Endothelial cell of umbilical vein (primary cell): ENCODE data around the gene SLC25A43. TPM values are rescaled to one million over a fixed set of nuclear protein-coding genes. Genes with fewer than 3 reads are reported as not detected.

Experiments used
- BruUV-seq: library from RNA; stranded (reverse); fragments of 400-500 nt; replicated peaks from 2 replicates; lab custom pipeline; 2021; lab: Mats Ljungman, UMichigan
- CTCF ChIA-PET: fragments of 300-600, 350-600 bp; sonication (Branson Sonifier 250); formaldehyde crosslinking; loops from one replicate; lab custom pipeline; 2021; ENCODE audit warnings: antibody characterized with exemption, inconsistent platforms; lab: Charles Lee
- POLR2A ChIA-PET: fragments of 300-600, 350-600 bp; sonication (Branson Sonifier 250); formaldehyde crosslinking; loops from one replicate; lab custom pipeline; 2021; ENCODE audit warnings: antibody characterized with exemption, inconsistent platforms; lab: Charles Lee
- DNase-seq: peaks from one replicate; pipeline ENCODE4 v3.0.0-alpha.2; 2011; ENCODE audit warnings: low read depth, low spot score
- FAIRE-seq: peaks from 2 replicates; lab custom pipeline; 2011; peaks lifted over from hg19 to GRCh38; lab: Jason Lieb, UNC
- H2AFZ ChIP-seq: 2 replicates; pipeline ENCODE4 v1.6.0; 2012; ENCODE audit warnings: low read depth, low read length, control low read depth, inconsistent platforms
- H3K27ac ChIP-seq: 2 replicates; pipeline ENCODE4 v1.5.1; 2011; ENCODE audit warnings: low read depth, mild to moderate bottlenecking, control low read depth, low read length, moderate library complexity; ENCODE audit not compliant: insufficient read depth
- H3K27me3 ChIP-seq, 2 experiments: 2 replicates each; pipeline versions ENCODE4 v1.6.0 to v1.6.1; 2011; ENCODE audit warnings: low read length in 2 of 2, mixed read lengths in 1 of 2; ENCODE audit not compliant: control insufficient read depth in 2 of 2, insufficient read depth in 2 of 2
- H3K36me3 ChIP-seq, 2 experiments: 2 replicates in 1 of 2; 3 replicates in 1 of 2; pipeline ENCODE4 v1.5.1; 2011; ENCODE audit warnings: low read length in 2 of 2, mild to moderate bottlenecking in 1 of 2, moderate library complexity in 1 of 2; ENCODE audit not compliant: control insufficient read depth in 2 of 2, insufficient read depth in 2 of 2; ENCODE audit errors: extremely low read depth in 1 of 2
- H3K4me1 ChIP-seq: 3 replicates; pipeline ENCODE4 v1.5.1; 2011; ENCODE audit warnings: mild to moderate bottlenecking, low read length; ENCODE audit not compliant: control insufficient read depth, insufficient read depth; ENCODE audit errors: extremely low read depth
- H3K4me2 ChIP-seq: 2 replicates; pipeline ENCODE4 v1.6.1; 2011; ENCODE audit warnings: low read length, control low read depth, mixed read lengths; ENCODE audit not compliant: insufficient read depth
- H3K4me3 ChIP-seq, 3 experiments: fragments of 200-600 bp in 1 of 3; sonication (generic), shearing (Covaris generic) in 1 of 3; replicated peaks in 1 of 3; 2 replicates each; pipeline ENCODE4 v1.5.1; 2011 to 2016; ENCODE audit warnings: control low read depth in 3 of 3, low read length in 3 of 3, mild to moderate bottlenecking in 2 of 3, inconsistent platforms in 1 of 3, low read depth in 1 of 3, moderate library complexity in 1 of 3; ENCODE audit not compliant: insufficient read depth in 1 of 3
- H3K79me2 ChIP-seq: 2 replicates; pipeline ENCODE4 v1.6.0; 2012; ENCODE audit warnings: low read length, inconsistent platforms; ENCODE audit not compliant: control insufficient read depth, insufficient read depth
- H3K9ac ChIP-seq: replicated peaks from 2 replicates; pipeline ENCODE3; 2011; ENCODE audit warnings: low read length, control low read depth; ENCODE audit not compliant: insufficient read depth; ENCODE audit errors: extremely low read depth
- H3K9me1 ChIP-seq: replicated peaks from 3 replicates; pipeline ENCODE4 v1.6.0; 2011; ENCODE audit warnings: mild to moderate bottlenecking, low read length; ENCODE audit not compliant: control insufficient read depth, insufficient read depth; ENCODE audit errors: extremely low read depth
- H3K9me3 ChIP-seq: replicated peaks from 2 replicates; pipeline ENCODE4 v1.5.1; 2012; ENCODE audit warnings: low read length, inconsistent platforms; ENCODE audit not compliant: control insufficient read depth, insufficient read depth
- H4K20me1 ChIP-seq: replicated peaks from 2 replicates; pipeline ENCODE3; 2011; ENCODE audit warnings: mild to moderate bottlenecking, low read length; ENCODE audit not compliant: control insufficient read depth, insufficient read depth; ENCODE audit errors: extremely low read depth
- EZH2 ChIP-seq: IDR thresholded peaks from 2 replicates; pipeline ENCODE4 v1.6.1; 2012; ENCODE audit warnings: borderline replicate concordance, low read depth, mild to moderate bottlenecking, moderate library complexity, low read length, inconsistent platforms; ENCODE audit not compliant: severe bottlenecking
- FOS ChIP-seq: IDR thresholded peaks from 2 replicates; pipeline ENCODE4 v1.6.1; 2011; ENCODE audit warnings: mild to moderate bottlenecking, low read length, moderate library complexity, borderline replicate concordance; ENCODE audit not compliant: insufficient read depth
- GATA2 ChIP-seq: IDR thresholded peaks from 2 replicates; pipeline ENCODE4 v1.7.0; 2011; ENCODE audit warnings: low read depth, mild to moderate bottlenecking, moderate library complexity, mixed read lengths, low read length; ENCODE audit not compliant: insufficient read length, insufficient read depth
- JUN ChIP-seq: IDR thresholded peaks from 2 replicates; pipeline ENCODE4 v1.6.1; 2011; ENCODE audit warnings: borderline replicate concordance, low read depth; ENCODE audit not compliant: insufficient read length, insufficient read depth
- MYC ChIP-seq: IDR thresholded peaks from one replicate; pipeline ENCODE4 v1.6.1; 2011; ENCODE audit warnings: mild to moderate bottlenecking, low read depth, low read length
- POLR2AphosphoS5 ChIP-seq: IDR thresholded peaks from 2 replicates; pipeline ENCODE4 v1.6.1; 2012; ENCODE audit warnings: low read depth, mild to moderate bottlenecking, control low read depth, low read length, moderate library complexity; ENCODE audit not compliant: insufficient read depth
- dilution Hi-C: fragments of 300-500 bp; cut with MboI; formaldehyde crosslinking; loops from one replicate; pipeline ENCODE4 v1.15.0; 2019; ENCODE audit warnings: low sequenced_read_pairs; ENCODE audit not compliant: extremely low pct_ligation_motif_present
- intact Hi-C: fragments of 100-400 bp; cut with micrococcal nuclease; formaldehyde crosslinking; loops from one replicate; pipeline ENCODE4 v1.10.0; 2022
- polyA plus RNA-seq, 4 experiments: library from polyadenylated mRNA; depleted of rRNA in 3 of 4; stranded (reverse) in 3 of 4; unstranded in 1 of 4; fragments of >200 nt; gene quantifications; 2 replicates each; pipeline versions ENCODE4 v1.2.1 to v1.2.3, GENCODE V29; 2011 to 2012; ENCODE audit warnings: missing spikeins in 1 of 4
- total RNA-seq: library from RNA; stranded (reverse); gene quantifications from 2 replicates; pipeline ENCODE4 v1.2.3, GENCODE V29; 2021
- TF ChIP-seq, protein P1 (sequence below), 2 donors: IDR thresholded peaks; 1 replicate in 1 of 2; 2 replicates in 1 of 2; pipeline ENCODE4 v1.5.1; 2011; ENCODE audit warnings: low read length in 2 of 2, mild to moderate bottlenecking in 2 of 2, moderate library complexity in 2 of 2, control low read depth in 1 of 2, inconsistent platforms in 1 of 2, low read depth in 1 of 2; ENCODE audit not compliant: insufficient read depth in 1 of 2; ENCODE audit errors: extremely low read depth in 1 of 2

The SLC25A43 gene
- total and polyA plus RNA-seq, 2 donors (not counting 3 experiments of a cell fraction or from before 2014, with no cell fraction given) = 7.2 to 11.5 TPM

DNA sequence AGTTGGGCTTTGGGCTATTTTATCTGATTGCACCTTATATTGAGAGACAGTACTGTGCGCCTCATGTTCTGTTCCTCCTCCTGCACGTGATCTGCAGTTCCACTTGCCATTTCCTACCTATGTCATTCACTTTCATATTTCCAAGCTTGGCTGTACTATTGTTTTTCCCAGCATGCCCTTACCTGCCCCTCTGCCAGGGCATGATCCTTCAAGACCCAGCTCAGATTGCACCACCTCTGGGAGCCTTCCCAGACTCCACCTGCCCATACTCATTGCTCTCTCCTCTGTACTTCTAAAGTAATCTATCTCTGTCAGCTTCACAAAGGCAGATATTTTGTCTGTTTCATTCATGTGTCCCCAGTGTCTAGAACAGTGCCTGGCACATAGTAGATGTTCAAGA, 80.7 kb downstream of the SLC25A43 start:
- H3K36me3 ChIP-seq = no peaks in the 10 kb centered on the region
- H2AFZ ChIP-seq = no peak overlapping the region
- no peaks in the 10 kb centered on the region for H3K27me3 ChIP-seq
- TF ChIP-seq GATA2 (no peak), JUN (no peak), POLR2AphosphoS5 (no peak)
- intact Hi-C loops (no loop called here), dilution Hi-C loops (no loop called here)
- H3K4me1 ChIP-seq = no peaks in the 10 kb centered on the region
- H3K4me3 ChIP-seq = no peak overlapping the region
- ChIA-PET POLR2A (no interaction called here), CTCF (interaction anchor here (2.5 kb wide), 1 partner anchor 32 kb away, joined by 13 read pairs; no protein-coding TSS in a partner anchor)
- H3K9me1 ChIP-seq = no peaks in the 10 kb centered on the region
- DNase-seq (no peak), FAIRE-seq (no peak)
- H3K9ac ChIP-seq = no peak overlapping the region
- no peak overlapping the region for H3K27ac ChIP-seq
- H4K20me1 ChIP-seq = no peaks in the 10 kb centered on the region
- no peaks in the 10 kb centered on the region for H3K79me2 ChIP-seq
- no TSS peak for BruUV-seq
- no peaks in the 10 kb centered on the region for H3K9me3 ChIP-seq
- no peak overlapping the region for H3K4me2 ChIP-seq

DNA sequence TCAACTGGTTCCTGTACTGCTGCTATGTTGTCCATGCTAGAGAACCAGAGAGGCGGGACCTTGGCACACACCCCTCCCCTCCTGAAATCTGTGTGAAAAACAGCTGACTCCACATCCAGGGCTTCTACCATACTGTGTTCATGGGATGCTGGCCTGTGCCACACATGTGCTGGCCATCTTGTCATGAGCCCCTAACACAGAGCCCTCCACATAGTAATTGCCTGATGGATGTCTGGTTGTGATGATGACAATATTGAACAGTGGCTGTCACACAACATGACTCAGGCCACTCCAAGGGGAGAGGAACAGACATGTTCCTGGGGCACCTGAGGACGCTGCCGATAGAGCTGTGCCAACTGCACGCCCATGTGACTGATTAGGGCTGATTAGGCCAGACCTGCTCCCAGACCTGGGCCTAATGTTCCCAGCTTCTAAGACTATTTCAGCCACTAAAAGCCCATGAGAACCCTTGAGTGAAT, 82.2 kb downstream of the SLC25A43 start:
- no peaks in the 10 kb centered on the region for H3K9me3 ChIP-seq
- no peak overlapping the region for H3K9ac ChIP-seq
- H3K4me1 ChIP-seq = no peaks in the 10 kb centered on the region
- H3K4me2 ChIP-seq = no peak overlapping the region
- H3K36me3 ChIP-seq = no peaks in the 10 kb centered on the region
- no peak for TF ChIP-seq MYC
- TF ChIP-seq FOS = no peak
- no peak for TF ChIP-seq POLR2AphosphoS5
- no peak for TF ChIP-seq JUN
- TF ChIP-seq GATA2 = no peak
- no peak for TF ChIP-seq EZH2
- TF ChIP-seq, protein P1, sequence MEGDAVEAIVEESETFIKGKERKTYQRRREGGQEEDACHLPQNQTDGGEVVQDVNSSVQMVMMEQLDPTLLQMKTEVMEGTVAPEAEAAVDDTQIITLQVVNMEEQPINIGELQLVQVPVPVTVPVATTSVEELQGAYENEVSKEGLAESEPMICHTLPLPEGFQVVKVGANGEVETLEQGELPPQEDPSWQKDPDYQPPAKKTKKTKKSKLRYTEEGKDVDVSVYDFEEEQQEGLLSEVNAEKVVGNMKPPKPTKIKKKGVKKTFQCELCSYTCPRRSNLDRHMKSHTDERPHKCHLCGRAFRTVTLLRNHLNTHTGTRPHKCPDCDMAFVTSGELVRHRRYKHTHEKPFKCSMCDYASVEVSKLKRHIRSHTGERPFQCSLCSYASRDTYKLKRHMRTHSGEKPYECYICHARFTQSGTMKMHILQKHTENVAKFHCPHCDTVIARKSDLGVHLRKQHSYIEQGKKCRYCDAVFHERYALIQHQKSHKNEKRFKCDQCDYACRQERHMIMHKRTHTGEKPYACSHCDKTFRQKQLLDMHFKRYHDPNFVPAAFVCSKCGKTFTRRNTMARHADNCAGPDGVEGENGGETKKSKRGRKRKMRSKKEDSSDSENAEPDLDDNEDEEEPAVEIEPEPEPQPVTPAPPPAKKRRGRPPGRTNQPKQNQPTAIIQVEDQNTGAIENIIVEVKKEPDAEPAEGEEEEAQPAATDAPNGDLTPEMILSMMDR (IDR thresholded peaks at IDR 0.05; ENCODE audit: extremely low read depth in 1 of 2, insufficient read depth in 1 of 2, low read depth in 1 of 2, low read length in 2 of 2) = no peak
- DNase-seq = no peak
- H3K27me3 ChIP-seq = no peaks in the 10 kb centered on the region
- intact Hi-C loops = no loop called here
- no peaks in the 10 kb centered on the region for H3K9me1 ChIP-seq
- H3K79me2 ChIP-seq = no peaks in the 10 kb centered on the region
- ChIA-PET POLR2A (no interaction called here), CTCF (interaction anchor here (2.1 to 12.6 kb wide), 2 partner anchors 12 to 30 kb away, joined by 10 to 217 read pairs; no protein-coding TSS in a partner anchor)
- no peak overlapping the region for H2AFZ ChIP-seq
- H3K4me3 ChIP-seq = no peak overlapping the region
- no TSS peak for BruUV-seq
- no peak overlapping the region for H3K27ac ChIP-seq
- FAIRE-seq = no peak
- H4K20me1 ChIP-seq = no peaks in the 10 kb centered on the region
- dilution Hi-C loops = no loop called here
